KG1 (cell line): ENCODE results near the gene AP2A2.

Source experiments
- DNase-seq: peaks from one replicate; lab custom pipeline; 2025; lab: John Stamatoyannopoulos, UW

Gene AP2A2

GRCh38 chr11:996681-997080 lies 71.0 kb downstream of the AP2A2 start:
- no peak for DNase-seq

- no peak for DNase-seq
These were observed 72.2 kb downstream of the AP2A2 start for GRCh38 chr11:997907-998306.

GRCh38 chr11:999009-999408 lies 73.3 kb downstream of the AP2A2 start:
- no peak for DNase-seq

GRCh38 chr11:1000357-1001278 lies 74.9 kb downstream of the AP2A2 start:
- no peak for DNase-seq

- no peak for DNase-seq
These were observed 76.1 kb downstream of the AP2A2 start for GRCh38 chr11:1001617-1002405.

- DNase-seq: no peak
These were observed 76.8 kb downstream of the AP2A2 start for GRCh38 chr11:1002406-1002984.

GRCh38 chr11:1003159-1003558 lies 77.5 kb downstream of the AP2A2 start:
- DNase-seq: no peak

GRCh38 chr11:1005928-1006327 lies 80.3 kb downstream of the AP2A2 start:
- DNase-seq: no peak

GRCh38 chr11:1006762-1007161 lies 81.1 kb downstream of the AP2A2 start:
- no peak for DNase-seq

- DNase-seq: no peak
These were observed 81.6 kb downstream of the AP2A2 start for GRCh38 chr11:1007279-1007678.

- DNase-seq: no peak
These were observed 82.5 kb downstream of the AP2A2 start for GRCh38 chr11:1008001-1008802.

- DNase-seq: no peak
These were observed 83.1 kb downstream of the AP2A2 start for GRCh38 chr11:1008803-1009145.

- DNase-seq: no peak
These were observed 83.7 kb downstream of the AP2A2 start for GRCh38 chr11:1009371-1009770.

- no peak for DNase-seq
These were observed 84.3 kb downstream of the AP2A2 start for GRCh38 chr11:1009991-1010390.

GRCh38 chr11:1010551-1011319 lies 85.1 kb downstream of the AP2A2 start:
- no peak for DNase-seq

GRCh38 chr11:1011320-1011698 lies 85.6 kb downstream of the AP2A2 start:
- no peak for DNase-seq

GRCh38 chr11:1012291-1012690 lies 86.6 kb downstream of the AP2A2 start:
- no peak for DNase-seq

- no peak for DNase-seq
These were observed 87.3 kb downstream of the AP2A2 start for GRCh38 chr11:1012740-1013630.

- DNase-seq: no peak
These were observed 87.9 kb downstream of the AP2A2 start for GRCh38 chr11:1013631-1013935.

- DNase-seq: no peak
These were observed 88.6 kb downstream of the AP2A2 start for GRCh38 chr11:1014276-1014675.
